Measurements from ENCODE around the gene TSPAN16.

TSPAN16 gene, protein sequence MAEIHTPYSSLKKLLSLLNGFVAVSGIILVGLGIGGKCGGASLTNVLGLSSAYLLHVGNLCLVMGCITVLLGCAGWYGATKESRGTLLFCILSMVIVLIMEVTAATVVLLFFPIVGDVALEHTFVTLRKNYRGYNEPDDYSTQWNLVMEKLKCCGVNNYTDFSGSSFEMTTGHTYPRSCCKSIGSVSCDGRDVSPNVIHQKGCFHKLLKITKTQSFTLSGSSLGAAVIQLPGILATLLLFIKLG

DNA sequence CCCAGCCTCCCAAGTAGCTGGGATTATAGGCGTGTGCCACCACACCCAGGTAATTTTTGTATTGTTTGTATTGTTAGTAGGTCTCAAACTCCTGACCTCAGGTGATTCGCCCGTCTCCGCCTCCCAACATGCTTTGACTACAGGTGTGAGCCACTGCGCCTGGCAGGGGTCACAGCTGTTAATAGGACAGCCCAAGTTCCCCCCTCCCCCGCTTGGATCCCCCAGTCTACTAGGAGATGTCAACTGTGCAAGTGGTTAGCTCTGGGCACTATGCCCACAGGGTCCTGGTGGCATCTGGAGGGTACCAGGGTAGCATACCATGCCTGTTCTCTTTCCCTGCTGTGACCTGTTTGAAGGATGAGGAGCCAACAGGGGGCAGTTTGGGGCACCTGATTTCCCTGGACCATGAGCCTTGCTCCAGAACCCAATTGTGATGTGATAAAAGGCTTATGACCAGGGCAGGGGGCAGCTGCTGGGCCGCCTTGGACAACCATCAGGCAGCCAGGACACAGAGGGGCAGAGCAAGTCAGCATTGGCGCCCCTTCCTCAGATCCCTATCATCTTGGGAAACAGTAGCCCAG, at the start of gene TSPAN16:
TSPAN16 (plus strand) TSS at position 496 of the 581 bp plus-strand sequence. CDS start 138 bp downstream, outside the sequence.
- no peak for DNase-seq

GRCh38 chr19:11246941-11247340, 49.0 kb upstream of the TSPAN16 start:
- no peak for DNase-seq

DNA sequence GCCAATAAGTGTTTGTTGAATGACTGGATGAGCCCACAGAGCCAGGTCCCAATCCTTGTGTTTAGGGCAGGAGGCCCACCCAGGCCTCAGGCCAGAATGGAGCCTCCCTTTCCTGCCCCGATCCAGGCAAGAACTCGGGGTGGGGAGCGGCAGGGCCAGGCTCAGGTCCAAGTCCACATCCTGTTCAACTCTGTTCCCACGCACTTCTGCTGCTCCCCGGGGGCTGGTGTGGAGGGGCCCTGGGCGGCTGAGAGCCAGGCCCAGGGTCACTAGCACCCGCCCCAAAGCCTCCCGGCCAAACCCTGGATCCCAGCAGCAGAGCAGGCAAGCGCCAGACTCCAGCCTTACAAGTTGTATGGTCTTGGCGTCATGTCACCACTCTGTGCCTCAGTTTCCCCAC, 48.6 kb upstream of the TSPAN16 start:
- DNase-seq: no peak

DNA sequence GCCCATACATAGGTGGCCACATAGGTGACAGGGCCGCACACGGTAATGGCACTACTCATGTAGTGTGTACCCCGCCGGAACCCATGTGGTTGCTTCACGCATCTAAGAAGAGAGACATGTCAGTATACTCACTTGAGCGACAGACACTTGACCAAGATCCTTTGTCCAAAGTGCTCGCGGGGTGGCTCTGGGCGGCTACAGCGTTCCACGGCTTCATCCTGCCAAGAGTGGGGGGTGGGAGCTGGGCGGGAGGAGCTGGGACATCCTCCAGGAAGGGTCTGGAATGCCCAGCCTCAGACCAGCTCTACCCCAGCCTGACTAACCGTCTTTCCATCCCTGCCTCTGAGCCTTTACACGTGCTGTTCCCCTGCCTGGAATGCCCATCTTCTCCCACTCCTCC, 48.0 kb upstream of the TSPAN16 start:
- DNase-seq: no peak

DNA sequence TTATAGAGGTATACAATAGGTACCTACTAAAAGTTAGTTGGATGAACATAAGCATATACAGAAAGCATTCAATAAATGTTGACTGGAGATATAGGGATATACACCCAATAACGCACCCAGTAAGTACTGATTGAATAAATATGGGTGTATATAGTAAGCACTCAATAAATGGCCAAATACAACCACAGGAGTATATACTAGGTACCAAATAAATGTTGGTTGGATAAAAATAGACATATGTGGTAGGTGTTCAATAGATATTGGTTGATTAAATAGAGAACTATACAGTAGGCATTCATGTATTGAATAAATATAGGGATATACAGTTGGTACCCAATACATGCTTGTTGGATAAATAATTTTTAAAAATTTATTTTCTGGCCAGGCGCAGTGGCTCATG, 47.1 kb upstream of the TSPAN16 start:
- no peak for DNase-seq

- DNase-seq: no peak
Measured at GRCh38 chr19:11251217-11251616, 44.7 kb upstream of the TSPAN16 start.

- DNase-seq: no peak
Measured at GRCh38 chr19:11251650-11252314, 44.2 kb upstream of the TSPAN16 start.

DNA sequence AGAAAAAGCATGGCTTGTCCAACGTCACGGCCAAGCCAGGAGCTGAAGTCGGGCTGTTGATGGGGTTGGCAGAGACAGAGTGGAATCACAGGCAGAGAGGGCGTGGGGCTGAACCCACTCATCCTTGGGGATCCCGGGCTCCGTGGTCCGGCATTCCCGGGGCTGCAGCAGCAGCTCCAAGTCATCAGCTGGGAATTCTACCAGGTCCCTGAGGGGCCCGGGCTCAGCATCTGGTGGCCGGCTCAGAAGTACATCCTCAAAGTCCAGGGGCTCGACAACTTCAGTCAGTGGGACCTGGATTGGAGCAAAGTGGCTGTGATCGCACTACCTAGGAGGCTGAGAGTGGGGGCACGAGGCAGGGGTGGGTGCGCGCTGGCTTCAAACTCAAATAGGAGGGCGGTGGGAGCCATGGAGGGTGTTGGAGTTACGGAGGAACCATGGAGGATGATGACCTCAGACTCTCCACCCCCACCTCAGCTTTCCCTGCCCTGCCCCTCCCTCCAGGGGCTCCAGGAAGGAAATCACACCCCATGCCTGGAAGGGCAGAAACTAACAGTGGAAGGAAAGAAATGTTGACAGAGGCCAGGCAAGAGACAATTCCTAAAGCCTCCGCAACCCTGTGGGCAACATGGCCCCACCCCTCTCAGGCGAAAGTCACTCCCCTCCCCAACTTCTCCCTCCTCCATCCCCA, 43.1 kb upstream of the TSPAN16 start:
- DNase-seq: no peak

DNA sequence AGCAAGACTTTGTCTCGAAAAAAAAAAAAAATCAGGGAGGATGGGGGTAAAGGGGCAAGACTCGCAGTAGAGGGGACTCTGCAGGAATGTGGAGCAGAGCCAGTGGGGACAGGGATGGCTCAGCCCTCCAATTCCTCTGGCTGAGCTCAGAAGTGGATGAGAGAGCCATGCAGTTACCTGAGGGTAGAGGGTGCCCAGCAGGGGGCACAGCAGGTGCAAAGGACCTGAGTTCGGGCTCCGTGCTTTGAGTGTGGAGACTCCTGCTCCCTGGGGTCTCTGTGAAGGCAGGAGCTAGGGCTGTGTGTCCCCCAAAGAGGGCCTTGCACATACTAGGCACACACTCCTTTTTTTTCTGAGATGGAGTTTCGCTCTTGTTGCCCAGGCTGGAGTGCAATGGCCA, 41.3 kb upstream of the TSPAN16 start:
- no peak for DNase-seq

DNA sequence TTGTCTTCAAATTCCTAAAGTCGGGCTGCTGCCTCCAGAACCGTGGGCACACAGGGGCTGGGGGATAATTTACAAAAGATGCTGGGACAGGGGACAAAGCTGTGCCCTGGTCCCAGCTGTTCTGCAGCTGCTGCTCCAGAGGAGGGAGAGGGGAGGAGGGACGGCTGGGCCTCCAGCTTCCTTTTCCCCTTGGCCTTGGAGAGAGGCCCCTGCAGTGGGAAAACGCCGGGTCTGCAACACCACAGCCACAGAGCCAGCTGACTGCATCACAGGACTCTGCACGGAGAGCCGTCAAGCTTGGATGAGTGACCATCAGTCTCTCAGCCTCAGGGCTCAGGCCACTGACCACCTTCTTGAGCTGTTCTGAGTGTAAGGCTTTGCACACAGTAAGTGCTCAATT, 39.8 kb upstream of the TSPAN16 start:
- DNase-seq: no peak

DNA sequence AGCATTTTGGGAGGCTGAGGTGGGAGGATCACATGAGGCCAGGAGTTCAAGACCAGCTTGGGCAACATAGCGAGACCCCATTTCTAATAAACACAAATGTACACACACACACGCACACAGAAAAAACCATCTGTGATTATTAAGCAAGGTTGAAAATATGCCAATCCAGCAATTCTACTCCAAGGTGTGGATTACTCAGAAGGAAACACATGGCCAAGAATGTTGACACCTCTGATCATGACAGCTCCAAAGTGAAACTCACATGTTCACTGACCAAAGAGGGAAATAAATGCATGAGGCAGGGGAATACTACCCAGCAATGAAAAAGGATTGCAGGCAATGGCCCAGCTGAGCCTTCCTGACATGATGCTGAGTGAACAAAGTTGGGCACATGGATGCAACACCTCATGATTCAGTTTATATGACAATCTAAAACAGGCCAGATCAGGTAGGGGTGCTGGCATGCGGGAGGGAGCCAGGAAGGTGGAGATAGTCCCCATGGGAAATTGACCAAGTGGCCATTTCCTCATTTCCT, 38.0 kb upstream of the TSPAN16 start:
- DNase-seq: no peak

DNA sequence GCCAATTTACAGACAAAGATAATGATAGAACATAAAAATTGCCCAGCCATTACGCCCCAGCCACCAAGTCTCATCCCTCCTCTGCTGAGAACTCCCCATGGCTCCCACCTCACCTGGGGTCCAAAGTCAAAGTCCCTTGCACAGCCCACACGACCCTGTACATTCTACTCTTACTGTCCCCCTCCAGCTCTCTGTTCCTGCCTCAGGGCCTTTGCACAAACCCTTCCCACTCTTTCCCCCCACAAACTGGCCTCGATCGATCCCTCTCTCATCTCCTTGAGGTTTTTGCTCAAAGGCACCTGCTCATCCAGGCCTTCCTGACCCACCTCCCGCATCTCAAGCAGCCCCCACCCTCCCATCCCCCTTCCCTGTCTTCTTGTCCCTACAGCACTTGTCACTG, 35.0 kb upstream of the TSPAN16 start:
- DNase-seq: no peak

DNA sequence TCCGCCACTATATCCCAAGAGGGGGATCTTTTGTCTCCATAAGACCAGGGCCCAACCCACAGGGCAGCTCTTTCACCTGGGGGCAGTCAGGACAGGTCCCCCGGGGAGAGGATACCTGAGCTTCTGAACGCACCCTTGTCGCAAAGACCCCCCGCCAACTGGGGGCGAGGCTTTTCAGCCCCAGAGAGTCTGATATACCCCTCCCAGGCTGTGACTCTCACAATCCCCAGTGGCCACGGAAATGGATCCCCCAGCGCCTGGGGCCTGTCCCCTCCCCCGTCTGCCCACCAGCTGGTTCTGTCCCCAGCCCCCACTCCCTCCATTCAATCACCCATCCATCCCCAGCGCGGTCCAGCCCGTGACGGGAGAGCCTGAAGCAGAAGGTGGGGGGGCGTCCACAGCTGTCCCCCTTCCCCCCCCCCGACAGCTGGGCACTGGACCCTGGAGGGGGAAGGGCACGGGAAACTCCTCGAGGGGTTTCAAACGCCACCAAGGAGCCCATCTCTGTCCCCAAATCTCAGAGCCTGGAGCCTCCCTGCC, 34.5 kb upstream of the TSPAN16 start:
- no peak for DNase-seq

GRCh38 chr19:11261971-11262839, 33.8 kb upstream of the TSPAN16 start, which contains the start of gene DOCK6:
TSS of gene DOCK6 (minus strand) at chr19:11262524. CDS start at chr19:11262440, 84 bp downstream.
- no peak for DNase-seq

DNA sequence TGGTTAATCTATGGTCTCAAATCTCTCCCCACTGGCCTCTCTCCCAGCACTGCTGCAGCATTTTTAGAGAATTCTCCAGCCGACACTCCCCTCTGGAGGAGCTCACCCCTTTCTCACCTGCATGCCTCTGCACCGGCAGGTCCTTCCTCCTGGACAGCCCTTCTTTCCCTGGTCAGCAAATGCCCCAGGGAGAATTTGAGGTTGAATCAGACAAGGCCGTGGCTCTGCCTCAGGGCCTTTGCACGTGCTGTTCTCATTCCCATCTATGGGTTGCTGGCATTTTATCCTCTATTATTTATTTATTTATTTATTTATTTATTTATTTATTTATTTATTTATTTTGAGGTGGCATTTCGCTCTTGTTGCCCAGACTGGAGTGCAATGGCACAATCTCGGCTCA, 32.2 kb upstream of the TSPAN16 start:
- no peak for DNase-seq

DNA sequence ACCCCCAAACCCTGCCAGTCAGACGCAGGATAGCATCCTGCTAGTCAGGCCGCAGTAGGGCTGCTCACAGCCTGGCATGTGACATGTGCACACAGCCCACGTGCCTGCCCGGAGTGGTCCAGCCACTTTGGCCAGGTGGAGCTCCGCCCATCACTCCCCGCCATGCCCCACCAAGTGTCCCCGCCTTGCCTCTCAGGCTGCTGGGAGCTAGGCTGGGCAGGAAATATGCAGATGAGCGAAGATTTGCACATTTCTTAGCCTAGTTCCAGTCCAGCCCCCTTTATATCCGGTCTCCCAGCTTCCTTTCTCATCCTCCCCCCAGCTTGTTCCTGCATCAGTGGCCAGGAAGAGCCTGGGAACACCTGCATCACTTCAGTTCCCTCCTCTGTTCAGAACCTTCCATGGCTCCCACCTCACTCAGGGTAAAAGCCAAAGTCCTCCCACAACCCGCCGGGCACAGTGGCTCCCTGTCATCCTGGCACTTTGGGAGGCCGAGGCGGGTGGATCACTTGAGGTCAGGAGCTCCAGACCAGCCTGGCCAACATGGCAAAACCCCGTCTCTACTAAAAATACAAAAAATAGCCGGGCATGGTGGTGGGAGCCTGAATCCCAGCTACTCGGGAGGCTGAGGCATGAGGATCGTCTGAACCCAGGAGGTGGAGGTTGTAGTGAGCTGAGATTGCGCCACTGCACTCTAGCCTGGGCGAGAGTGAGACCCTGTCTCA, 31.3 kb upstream of the TSPAN16 start:
- DNase-seq: no peak

- no peak for DNase-seq
Measured at GRCh38 chr19:11265177-11265784, 30.7 kb upstream of the TSPAN16 start.

DNA sequence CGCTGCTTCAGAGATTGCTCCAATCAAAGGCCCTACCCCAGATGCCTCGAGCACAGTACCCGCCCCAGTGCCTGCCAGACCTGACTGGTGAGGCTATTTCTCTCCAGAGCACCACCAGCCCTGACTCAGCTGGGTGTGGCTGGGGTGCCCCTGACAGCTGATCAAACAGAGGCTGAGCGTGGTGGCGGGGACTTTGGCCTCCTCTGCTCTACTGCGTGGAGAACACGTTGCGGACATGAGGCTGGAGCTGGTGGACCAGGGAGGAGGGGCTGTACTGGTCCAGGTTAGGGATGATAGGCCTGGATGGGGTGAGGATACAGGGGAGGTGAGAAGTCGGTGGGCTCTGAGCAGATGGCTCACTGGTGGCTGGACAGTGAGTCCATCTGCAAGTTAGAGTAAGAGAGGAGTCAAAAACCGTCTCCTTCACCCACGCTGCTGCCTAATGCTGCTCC, 30.1 kb upstream of the TSPAN16 start:
- DNase-seq: no peak

- DNase-seq: no peak
Measured at GRCh38 chr19:11267316-11268085, 28.5 kb upstream of the TSPAN16 start.

DNA sequence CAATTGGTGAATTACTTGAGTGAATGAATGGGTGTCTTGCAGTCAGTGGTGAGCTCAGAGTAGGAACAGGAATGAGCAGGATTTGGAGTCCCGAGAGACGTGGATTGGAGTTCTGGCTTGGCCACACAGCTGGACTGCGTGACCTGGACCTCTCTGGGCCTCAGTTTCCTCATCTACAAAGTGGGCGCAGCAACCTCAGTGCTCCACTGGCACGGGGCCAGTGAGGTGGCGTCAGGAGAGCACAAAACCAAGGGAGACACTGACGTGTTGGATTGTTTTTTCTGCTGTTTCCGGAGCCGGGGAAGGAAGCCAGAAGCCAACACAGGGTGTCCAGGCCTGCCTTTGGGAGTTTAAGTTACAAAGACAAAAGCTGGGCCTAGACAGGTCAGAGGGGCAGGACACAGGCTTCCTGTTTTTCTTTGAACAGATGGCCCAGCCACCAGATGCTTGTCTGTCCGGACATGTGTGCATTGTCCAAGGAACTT, 27.1 kb upstream of the TSPAN16 start:
- no peak for DNase-seq
